Nephron (organoid): ENCODE measurements around the gene SRMS.

Experiments
- H3K27ac Mint-ChIP-seq, 3 experiments: 2 replicates each; pipeline ENCODE4 v1.8.0; 2020; ENCODE audit warnings: mixed read lengths in 3 of 3, mild to moderate bottlenecking in 2 of 3, moderate library complexity in 1 of 3
- H3K27me3 Mint-ChIP-seq: 2 replicates; pipeline ENCODE4 v1.8.0; 2021; ENCODE audit warnings: low read depth, mild to moderate bottlenecking, moderate library complexity, mixed read lengths
- H3K36me3 Mint-ChIP-seq: 2 replicates; pipeline ENCODE4 v1.8.0; 2020; ENCODE audit warnings: low read depth, mixed read lengths
- H3K4me1 Mint-ChIP-seq: 2 replicates; pipeline ENCODE4 v1.8.0; 2020; ENCODE audit warnings: mixed read lengths
- H3K4me3 Mint-ChIP-seq, 3 experiments: 2 replicates each; pipeline ENCODE4 v1.8.0; 2020; ENCODE audit warnings: mild to moderate bottlenecking in 3 of 3, mixed read lengths in 3 of 3, moderate library complexity in 2 of 3
- H3K9me3 Mint-ChIP-seq: 2 replicates; pipeline ENCODE4 v1.8.0; 2020; ENCODE audit warnings: mixed read lengths
- CTCF ChIP-seq, 3 experiments: fragments of 200-600 bp; sonication (generic); IDR thresholded peaks; one replicate each; pipeline ENCODE4 v1.5.0; 2021; ENCODE audit warnings: antibody characterized with exemption in 3 of 3; ENCODE audit not compliant: unreplicated experiment in 3 of 3

The SRMS gene

DNA sequence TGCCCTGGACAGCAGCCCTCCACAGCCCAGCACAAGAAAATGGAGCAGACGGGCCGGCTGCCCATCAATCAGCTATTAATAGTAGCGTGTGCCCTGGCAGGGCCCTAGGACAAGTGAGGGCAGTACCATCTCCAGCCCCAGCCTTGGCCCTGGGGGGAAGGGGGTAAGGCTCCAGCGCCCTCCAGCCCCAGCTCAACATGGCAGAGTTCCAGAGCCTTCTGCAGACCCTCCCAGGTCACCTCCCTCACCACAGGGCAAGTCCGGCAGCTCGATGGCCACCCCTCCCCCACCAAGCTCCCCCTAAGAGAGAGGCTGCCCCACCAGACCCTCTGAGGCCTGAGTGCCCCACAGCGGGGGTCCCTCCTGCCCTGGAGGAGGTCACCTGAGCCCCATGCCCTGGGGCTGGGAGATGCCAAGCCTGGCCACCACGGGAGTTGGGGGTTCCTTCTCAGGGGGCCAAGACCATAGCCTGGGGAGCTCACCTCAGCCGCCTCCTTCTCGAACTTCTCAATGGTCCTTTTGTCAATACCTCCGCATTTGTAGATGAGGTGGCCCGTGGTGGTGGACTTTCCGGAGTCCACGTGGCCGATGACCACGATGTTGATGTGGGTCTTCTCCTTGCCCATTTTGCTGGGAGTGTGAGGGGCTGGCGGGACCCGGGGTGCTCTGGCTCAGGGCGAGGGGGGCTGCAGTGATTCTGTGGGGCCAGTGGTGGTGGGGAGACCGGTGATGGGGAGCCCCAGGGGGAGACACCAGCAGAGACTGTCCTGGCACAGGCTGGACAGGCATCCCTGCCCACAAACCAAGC, 50.2 kb downstream of the SRMS start:
- H3K27me3 Mint-ChIP-seq: peaks cover 52% of the 10 kb centered on the region
- peak overlapping the region; percentile 24 to 40 (median 34) for H3K4me3 Mint-ChIP-seq
- H3K27ac Mint-ChIP-seq: no peak overlapping the region
- TF ChIP-seq CTCF (IDR thresholded peaks at IDR 0.05; ENCODE audit: unreplicated experiment in 3 of 3): no peak
- H3K4me1 Mint-ChIP-seq: no peaks in the 10 kb centered on the region
- H3K36me3 Mint-ChIP-seq: no peaks in the 10 kb centered on the region
- H3K9me3 Mint-ChIP-seq: no peaks in the 10 kb centered on the region

GRCh38 chr20:63496596-63497120, 50.9 kb downstream of the SRMS start:
- Mint-ChIP-seq H3K27ac (no peak overlapping the region), H3K9me3 (no peaks in the 10 kb centered on the region), H3K36me3 (peaks cover under 1% of the 10 kb centered on the region), H3K27me3 (peaks cover 57% of the 10 kb centered on the region), H3K4me1 (no peaks in the 10 kb centered on the region), H3K4me3 (peak overlapping the region in 1 of 3 experiments; percentile 24)
- no peak for TF ChIP-seq CTCF (IDR thresholded peaks at IDR 0.05; ENCODE audit: unreplicated experiment in 3 of 3)

GRCh38 chr20:63495741-63496595, 51.6 kb downstream of the SRMS start:
- H3K27me3 Mint-ChIP-seq: peaks cover 61% of the 10 kb centered on the region

GRCh38 chr20:63495167-63495720, 52.3 kb downstream of the SRMS start:
- TF ChIP-seq CTCF (IDR thresholded peaks at IDR 0.05; ENCODE audit: unreplicated experiment in 3 of 3): no peak
- H3K9me3 Mint-ChIP-seq: no peaks in the 10 kb centered on the region
- H3K36me3 Mint-ChIP-seq: peaks cover 3% of the 10 kb centered on the region
- peaks cover 64% of the 10 kb centered on the region for H3K27me3 Mint-ChIP-seq
- H3K4me1 Mint-ChIP-seq: no peaks in the 10 kb centered on the region
- H3K4me3 Mint-ChIP-seq: no peak overlapping the region
- H3K27ac Mint-ChIP-seq: no peak overlapping the region

More at GRCh38 chr20:63495741-63496595, 51.6 kb downstream of the SRMS start:
- Mint-ChIP-seq H3K4me3 (peak overlapping the region; percentile 40 to 71 (median 62)), H3K9me3 (no peaks in the 10 kb centered on the region), H3K36me3 (peaks cover 3% of the 10 kb centered on the region), H3K4me1 (no peaks in the 10 kb centered on the region), H3K27ac (no peak overlapping the region)
- TF ChIP-seq CTCF (IDR thresholded peaks at IDR 0.05; ENCODE audit: unreplicated experiment in 3 of 3): peak; percentile 91 to 98 (median 94)

DNA sequence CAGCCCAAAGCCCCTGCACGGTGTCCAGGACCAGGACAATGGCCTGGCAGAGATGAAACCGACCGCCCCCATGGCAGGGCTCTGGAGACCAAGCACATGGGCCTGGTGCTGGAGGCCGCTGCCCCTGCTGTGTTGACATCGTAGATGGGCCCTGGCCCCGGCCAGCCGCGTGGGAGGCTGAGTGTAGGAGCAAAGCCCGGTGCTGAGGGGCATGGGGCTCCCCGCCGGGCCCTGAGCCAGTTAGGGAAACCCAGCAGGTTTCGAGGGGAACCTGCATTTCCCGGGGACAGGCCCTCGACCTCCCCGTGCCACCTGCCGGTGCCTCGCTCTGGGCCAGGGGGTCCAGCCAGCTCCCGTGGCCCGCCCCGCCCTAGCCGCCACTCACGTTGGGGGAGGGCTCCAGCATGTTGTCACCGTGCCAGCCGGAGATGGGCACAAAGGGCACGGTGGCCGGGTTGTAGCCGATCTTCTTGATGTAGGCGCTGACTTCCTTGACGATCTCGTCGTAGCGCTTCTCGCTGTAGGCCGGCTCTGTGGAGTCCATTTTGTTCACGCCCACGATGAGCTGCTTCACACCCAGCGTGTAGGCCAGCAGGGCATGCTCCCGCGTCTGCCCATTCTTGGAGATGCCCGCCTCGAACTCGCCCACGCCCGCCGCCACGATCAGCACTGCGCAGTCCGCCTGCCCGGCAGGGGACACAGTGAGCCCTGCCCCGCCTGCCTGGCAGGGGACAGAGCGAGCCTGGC, 53.0 kb downstream of the SRMS start:
- TF ChIP-seq CTCF (IDR thresholded peaks at IDR 0.05; ENCODE audit: unreplicated experiment in 3 of 3): no peak
- Mint-ChIP-seq H3K36me3 (peaks cover 3% of the 10 kb centered on the region), H3K4me3 (no peak overlapping the region), H3K27ac (no peak overlapping the region), H3K9me3 (no peaks in the 10 kb centered on the region), H3K4me1 (no peaks in the 10 kb centered on the region), H3K27me3 (peaks cover 66% of the 10 kb centered on the region)
